ENCODE results near the gene RPL19. TPM values are rescaled to one million over a fixed set of nuclear protein-coding genes. Genes with fewer than 3 reads are reported as not detected.

RPL19 gene
- total and polyA plus RNA-seq, 4 donors = 475 to 999 (median 749) TPM

- Histone ChIP-seq H3K9me3 (ENCODE audit: control insufficient read depth in 4 of 4, low read length in 3 of 4) (no peaks in the 10 kb centered on the region), H3K27me3 (ENCODE audit: control insufficient read depth in 4 of 4, insufficient read depth in 4 of 4, low read length in 3 of 4) (peaks cover 0 to 2% (median 0%) of the 10 kb centered on the region in 4 donors), H3K4me1 (ENCODE audit: control insufficient read depth in 4 of 4, insufficient read depth in 4 of 4, low read length in 3 of 4) (peaks cover 0 to 5% (median 1%) of the 10 kb centered on the region in 4 donors), H3K4me3 (ENCODE audit: low read depth in 1 of 3, low read length in 3 of 3) (no peak overlapping the region), H3K9ac (ENCODE audit: low read depth in 1 of 2, low read length in 2 of 2) (no peak overlapping the region), H3K36me3 (ENCODE audit: control insufficient read depth in 4 of 4, insufficient read depth in 3 of 4, low read depth in 1 of 4, low read length in 3 of 4) (peaks cover 9 to 22% (median 17%) of the 10 kb centered on the region in 4 donors), H3K27ac (ENCODE audit: low read depth in 1 of 2, low read length in 2 of 2) (no peak overlapping the region)
- no peak for TF ChIP-seq ATF3 (IDR thresholded peaks at IDR 0.05)
- no peak for TF ChIP-seq RXRA (IDR thresholded peaks at IDR 0.05)
- TF ChIP-seq EGR1 (IDR thresholded peaks at IDR 0.05; ENCODE audit: low read depth in 2 of 2) = no peak
- TF ChIP-seq TAF1 (conservative IDR thresholded peaks at IDR 0.05) = no peak
- TF ChIP-seq REST (IDR thresholded peaks at IDR 0.05) = no peak
- TF ChIP-seq MAX (IDR thresholded peaks at IDR 0.05) = no peak
- TF ChIP-seq NR2F2 (IDR thresholded peaks at IDR 0.05) = no peak
- no peak for TF ChIP-seq FOXA1 (IDR thresholded peaks at IDR 0.05)
- TF ChIP-seq RAD21 (IDR thresholded peaks at IDR 0.05) = no peak
- TF ChIP-seq HNF4A (conservative IDR thresholded peaks at IDR 0.05) = no peak
- no peak for TF ChIP-seq CTCF (IDR thresholded peaks at IDR 0.05; ENCODE audit: low read depth, low read length, missing input control)
- 68% methylated on average over 7 of the region's 7 CpGs for WGBS
- no peak for DNase-seq (ENCODE audit: low spot score)
Measured at GRCh38 chr17:39208136-39208535, 8.1 kb downstream of the RPL19 start.

- Histone ChIP-seq H3K9me3 (ENCODE audit: control insufficient read depth in 4 of 4, low read length in 3 of 4) (no peaks in the 10 kb centered on the region), H3K4me3 (ENCODE audit: low read depth in 1 of 3, low read length in 3 of 3) (no peak overlapping the region), H3K27ac (ENCODE audit: low read depth in 1 of 2, low read length in 2 of 2) (no peak overlapping the region), H3K27me3 (ENCODE audit: control insufficient read depth in 4 of 4, insufficient read depth in 4 of 4, low read length in 3 of 4) (peaks cover 0 to 2% (median 0%) of the 10 kb centered on the region in 4 donors), H3K4me1 (ENCODE audit: control insufficient read depth in 4 of 4, insufficient read depth in 4 of 4, low read length in 3 of 4) (peaks cover 0 to 5% (median 1%) of the 10 kb centered on the region in 4 donors), H3K9ac (ENCODE audit: low read depth in 1 of 2, low read length in 2 of 2) (no peak overlapping the region), H3K36me3 (ENCODE audit: control insufficient read depth in 4 of 4, insufficient read depth in 3 of 4, low read depth in 1 of 4, low read length in 3 of 4) (peaks cover 5 to 14% (median 12%) of the 10 kb centered on the region in 4 donors)
- WGBS = 59% methylated on average over 8 of the region's 8 CpGs
- no peak for TF ChIP-seq CTCF (IDR thresholded peaks at IDR 0.05; ENCODE audit: low read depth, low read length, missing input control)
- no peak for TF ChIP-seq JUND (IDR thresholded peaks at IDR 0.05)
- no peak for TF ChIP-seq EGR1 (IDR thresholded peaks at IDR 0.05; ENCODE audit: low read depth in 2 of 2)
- TF ChIP-seq YY1 (IDR thresholded peaks at IDR 0.05) = no peak
- no peak for TF ChIP-seq TAF1 (conservative IDR thresholded peaks at IDR 0.05)
- TF ChIP-seq ATF3 (IDR thresholded peaks at IDR 0.05) = no peak
- no peak for TF ChIP-seq RXRA (IDR thresholded peaks at IDR 0.05)
- TF ChIP-seq HNF4A (conservative IDR thresholded peaks at IDR 0.05) = no peak
- no peak for TF ChIP-seq RAD21 (IDR thresholded peaks at IDR 0.05)
- TF ChIP-seq HNF4G (IDR thresholded peaks at IDR 0.05) = no peak
- no peak for TF ChIP-seq MAX (IDR thresholded peaks at IDR 0.05)
- TF ChIP-seq REST (IDR thresholded peaks at IDR 0.05) = no peak
- TF ChIP-seq ZBTB33 (IDR thresholded peaks at IDR 0.05) = no peak
- no peak for TF ChIP-seq SP1 (IDR thresholded peaks at IDR 0.05)
- TF ChIP-seq FOXA1 (IDR thresholded peaks at IDR 0.05) = no peak
- no peak for DNase-seq (ENCODE audit: low spot score)
Measured at GRCh38 chr17:39208893-39209292, 8.8 kb downstream of the RPL19 start.

All from liver (tissue), 9 donors.